ENCODE measurements around the gene KIAA1958.

DNA sequence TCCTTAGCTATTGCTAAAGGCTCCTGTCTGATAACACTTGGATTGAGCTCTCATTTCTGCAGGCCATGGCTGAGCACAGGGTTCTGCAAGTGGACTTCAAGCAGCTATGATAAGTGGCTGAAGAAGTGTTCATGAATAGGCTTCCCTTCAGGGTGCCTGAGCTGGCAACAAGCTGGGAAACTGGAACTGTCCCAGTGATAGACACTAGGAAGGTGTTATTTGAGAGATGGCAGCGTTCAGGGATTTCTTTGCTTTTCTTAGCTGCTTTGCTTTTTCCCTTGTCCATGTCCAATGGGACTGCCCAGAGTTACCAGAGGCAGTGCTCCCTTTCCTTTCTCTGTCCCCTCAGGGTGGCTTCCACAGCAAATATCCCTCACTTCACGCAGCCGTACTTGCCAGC lies 155.5 kb downstream of the KIAA1958 start:
- TF ChIP-seq, protein P1, sequence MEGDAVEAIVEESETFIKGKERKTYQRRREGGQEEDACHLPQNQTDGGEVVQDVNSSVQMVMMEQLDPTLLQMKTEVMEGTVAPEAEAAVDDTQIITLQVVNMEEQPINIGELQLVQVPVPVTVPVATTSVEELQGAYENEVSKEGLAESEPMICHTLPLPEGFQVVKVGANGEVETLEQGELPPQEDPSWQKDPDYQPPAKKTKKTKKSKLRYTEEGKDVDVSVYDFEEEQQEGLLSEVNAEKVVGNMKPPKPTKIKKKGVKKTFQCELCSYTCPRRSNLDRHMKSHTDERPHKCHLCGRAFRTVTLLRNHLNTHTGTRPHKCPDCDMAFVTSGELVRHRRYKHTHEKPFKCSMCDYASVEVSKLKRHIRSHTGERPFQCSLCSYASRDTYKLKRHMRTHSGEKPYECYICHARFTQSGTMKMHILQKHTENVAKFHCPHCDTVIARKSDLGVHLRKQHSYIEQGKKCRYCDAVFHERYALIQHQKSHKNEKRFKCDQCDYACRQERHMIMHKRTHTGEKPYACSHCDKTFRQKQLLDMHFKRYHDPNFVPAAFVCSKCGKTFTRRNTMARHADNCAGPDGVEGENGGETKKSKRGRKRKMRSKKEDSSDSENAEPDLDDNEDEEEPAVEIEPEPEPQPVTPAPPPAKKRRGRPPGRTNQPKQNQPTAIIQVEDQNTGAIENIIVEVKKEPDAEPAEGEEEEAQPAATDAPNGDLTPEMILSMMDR (IDR thresholded peaks at IDR 0.05) = no peak
- no peak for TF ChIP-seq POLR2A (IDR thresholded peaks at IDR 0.05)

All from body of pancreas (tissue), 4 donors.